NB4 (cell line): ENCODE data around the gene AGBL1.

Experiments used
- CTCF ChIP-seq: IDR thresholded peaks from one replicate; pipeline ENCODE4 v1.5.1; 2012; ENCODE audit warnings: low read depth, low read length
- MYC ChIP-seq: IDR thresholded peaks from 2 replicates; pipeline ENCODE4 v1.6.1; 2011; ENCODE audit warnings: low read depth, low read length
- POLR2A ChIP-seq: IDR thresholded peaks from 2 replicates; pipeline ENCODE4 v1.6.1; 2011; ENCODE audit warnings: mild to moderate bottlenecking; ENCODE audit not compliant: insufficient read length; ENCODE audit errors: extremely low read depth

GRCh38 chr15:86127547-86127946 lies 47.9 kb downstream of the AGBL1 start:
- TF ChIP-seq CTCF (no peak), POLR2A (no peak), MYC (no peak)
